GM12878 (cell line): ENCODE data around the gene TBC1D9B. TPM values are rescaled to one million over a fixed set of nuclear protein-coding genes. Genes with fewer than 3 reads are reported as not detected.
A peak's percentile ranks its signal among the peaks of the same experiment; 100 is the strongest.

Source experiments
- ATAC-seq: fragments of 200-7000 bp; cut with Tn5 transposase; 3 replicates; pipeline ENCODE4 v1.9.1; 2020; ENCODE audit warnings: mild to moderate bottlenecking, moderate library complexity
- BruUV-seq: library from RNA; stranded (reverse); fragments of 400-500 nt; replicated peaks from 2 replicates; lab custom pipeline; 2021; lab: Mats Ljungman, UMichigan
- CTCF ChIA-PET: fragments of 300-600 bp; sonication (Branson Sonifier 250); formaldehyde crosslinking; extraction: SDS; loops from one replicate; lab custom pipeline; 2021; ENCODE audit warnings: inconsistent platforms; lab: Yijun Ruan, JAX
- POLR2A ChIA-PET: fragments of 350-600 bp; formaldehyde crosslinking; extraction: SDS; loops from one replicate; lab custom pipeline; 2021; ENCODE audit warnings: inconsistent platforms; lab: Charles Lee
- RAD21 ChIA-PET: fragments of 300-600 bp; sonication (Branson Sonifier 250); formaldehyde crosslinking; loops from one replicate; lab custom pipeline; 2023; ENCODE audit warnings: antibody characterized with exemption; ENCODE audit not compliant: unreplicated experiment; lab: Charles Lee
- SMC1A ChIA-PET: fragments of 300-600 bp; sonication (Branson Sonifier 250); formaldehyde crosslinking; loops from one replicate; lab custom pipeline; 2023; ENCODE audit not compliant: unreplicated experiment, uncharacterized antibody; lab: Charles Lee
- DNase-seq: peaks from one replicate; pipeline ENCODE4 v3.0.0-alpha.2; 2011; ENCODE audit warnings: low read depth, low spot score
- FAIRE-seq: peaks from 3 replicates; lab custom pipeline; 2011; peaks lifted over from hg19 to GRCh38; lab: Jason Lieb, UNC
- H2AFZ ChIP-seq: 2 replicates; pipeline ENCODE4 v1.6.0; 2011; ENCODE audit warnings: low read depth, low read length, control low read depth; ENCODE audit not compliant: control insufficient read depth
- H3K27ac ChIP-seq: 2 replicates; pipeline ENCODE4 v1.5.1; 2011; ENCODE audit warnings: control low read depth; ENCODE audit not compliant: control insufficient read depth, insufficient read depth
- H3K27me3 ChIP-seq, 2 experiments: replicated peaks in 1 of 2; 2 replicates each; pipeline versions ENCODE4 v1.6.0 to v1.6.1; 2011; ENCODE audit warnings: low read length in 1 of 2; ENCODE audit not compliant: control insufficient read depth in 2 of 2, insufficient read depth in 2 of 2
- H3K36me3 ChIP-seq, 2 experiments: 2 replicates each; pipeline ENCODE4 v1.5.1; 2011; ENCODE audit warnings: low read length in 1 of 2; ENCODE audit not compliant: control insufficient read depth in 2 of 2, insufficient read depth in 2 of 2
- H3K4me1 ChIP-seq: 2 replicates; pipeline ENCODE4 v1.6.1; 2011; ENCODE audit warnings: mild to moderate bottlenecking, low read length, moderate library complexity, mixed read lengths; ENCODE audit not compliant: control insufficient read depth, insufficient read depth
- H3K4me2 ChIP-seq: 2 replicates; pipeline ENCODE4 v1.6.0; 2011; ENCODE audit warnings: control low read depth; ENCODE audit not compliant: control insufficient read depth, insufficient read depth
- H3K4me3 ChIP-seq: fragments of 200-600 bp; sonication (generic); 2 replicates; pipeline ENCODE4 v1.5.1; 2016
- H3K79me2 ChIP-seq: 2 replicates; pipeline ENCODE4 v1.6.0; 2011; ENCODE audit warnings: low read length; ENCODE audit not compliant: control insufficient read depth, insufficient read depth
- H3K9ac ChIP-seq: 2 replicates; pipeline ENCODE4 v1.8.0; 2011; ENCODE audit warnings: low read length, control low read depth, mixed read lengths; ENCODE audit not compliant: control insufficient read depth, insufficient read depth
- H3K9me3 ChIP-seq: replicated peaks from 3 replicates; pipeline ENCODE4 v1.5.1; 2011; ENCODE audit warnings: mild to moderate bottlenecking, low read length; ENCODE audit not compliant: control insufficient read depth, insufficient read depth
- H4K20me1 ChIP-seq: 2 replicates; pipeline ENCODE4 v1.6.0; 2011; ENCODE audit not compliant: control insufficient read depth, insufficient read depth
- BACH1 ChIP-seq: fragments of 450-650 bp; IDR thresholded peaks from 2 replicates; pipeline ENCODE4 v1.6.1; 2017; ENCODE audit warnings: mild to moderate bottlenecking, borderline replicate concordance
- BHLHE40 ChIP-seq, 2 experiments: fragments of 450-650 bp in 1 of 2; IDR thresholded peaks; 2 replicates each; pipeline ENCODE4 v1.6.1; 2011 to 2017; ENCODE audit warnings: low read depth in 2 of 2, borderline replicate concordance in 1 of 2, improper control_type of control experiment in 1 of 2, low read length in 1 of 2, mild to moderate bottlenecking in 1 of 2
- CHD4 ChIP-seq: fragments of 200-600 bp; sonication (generic); IDR thresholded peaks from 2 replicates; pipeline ENCODE4 v1.6.1; 2016; ENCODE audit warnings: mild to moderate bottlenecking
- CTCF ChIP-seq, 3 experiments: IDR thresholded peaks in 2 of 3; conservative IDR thresholded peaks in 1 of 3; 2 replicates each; pipeline ENCODE4 v1.5.1; 2011; ENCODE audit warnings: low read depth in 3 of 3, low read length in 3 of 3, mild to moderate bottlenecking in 3 of 3, control low read depth in 2 of 3, moderate library complexity in 2 of 3, inconsistent platforms in 1 of 3, mixed read lengths in 1 of 3; ENCODE audit not compliant: control insufficient read depth in 2 of 3, insufficient read depth in 1 of 3; ENCODE audit errors: extremely low read depth in 1 of 3
- IRF4 ChIP-seq: IDR thresholded peaks from 2 replicates; pipeline ENCODE4 v1.6.1; 2011; ENCODE audit warnings: low read depth, low read length
- KLF5 ChIP-seq: fragments of 450-650 bp; IDR thresholded peaks from 2 replicates; pipeline ENCODE4 v1.6.1; 2014; ENCODE audit warnings: mild to moderate bottlenecking; ENCODE audit not compliant: partially characterized antibody
- MYC ChIP-seq: IDR thresholded peaks from 2 replicates; pipeline ENCODE4 v1.6.1; 2011; ENCODE audit warnings: mild to moderate bottlenecking, low read length, moderate library complexity, inconsistent platforms; ENCODE audit not compliant: insufficient read depth, insufficient replicate concordance, insufficient read length, severe bottlenecking
- PBX3 ChIP-seq: IDR thresholded peaks from 2 replicates; pipeline ENCODE4 v1.6.1; 2011; ENCODE audit warnings: mild to moderate bottlenecking, low read depth, low read length, moderate library complexity; ENCODE audit not compliant: insufficient replicate concordance
- POLR2AphosphoS5 ChIP-seq: IDR thresholded peaks from 2 replicates; pipeline ENCODE4 v1.6.1; 2011; ENCODE audit warnings: mild to moderate bottlenecking, low read length, inconsistent platforms
- RB1 ChIP-seq: fragments of 450-650 bp; formaldehyde crosslinking; IDR thresholded peaks from 2 replicates; pipeline ENCODE4 v1.6.1; 2017; ENCODE audit warnings: mild to moderate bottlenecking, borderline replicate concordance
- RFX5 ChIP-seq: IDR thresholded peaks from 2 replicates; pipeline ENCODE4 v1.6.1; 2011; ENCODE audit warnings: low read depth, low read length, improper control_type of control experiment
- SP1 ChIP-seq: IDR thresholded peaks from one replicate; pipeline ENCODE4 v1.6.1; 2011; ENCODE audit warnings: low read depth, low read length
- SPI1 ChIP-seq: IDR thresholded peaks from 2 replicates; pipeline ENCODE4 v1.6.1; 2011; ENCODE audit warnings: low read depth, mild to moderate bottlenecking, low read length, moderate library complexity, borderline replicate concordance; ENCODE audit not compliant: insufficient read depth
- SREBF2 ChIP-seq: IDR thresholded peaks from 2 replicates; pipeline ENCODE4 v1.6.1; 2012; ENCODE audit warnings: mild to moderate bottlenecking, low read length
- SRF ChIP-seq, 2 experiments: IDR thresholded peaks; 2 replicates each; pipeline ENCODE4 v1.6.1; 2011; ENCODE audit warnings: low read depth in 2 of 2, low read length in 2 of 2, mild to moderate bottlenecking in 1 of 2, moderate library complexity in 1 of 2
- ZBTB11 ChIP-seq: fragments of 450-650 bp; formaldehyde crosslinking; IDR thresholded peaks from 2 replicates; pipeline ENCODE4 v1.5.0; 2022; ENCODE audit warnings: mild to moderate bottlenecking, missing genetic modification characterization
- WGBS: methylation state at CpG from one replicate; pipeline ENCODE4 v1.1.6; 2016; ENCODE audit warnings: low lambda C conversion rate; ENCODE audit not compliant: insufficient replicate concordance, insufficient coverage; ENCODE audit errors: missing lambda C conversion rate; 5-methylcytosine and 5-hydroxymethylcytosine counted together
- in situ Hi-C: fragments of 300-500 bp; cut with MboI; formaldehyde crosslinking; loops from 9 replicates; pipeline ENCODE4 v1.14.3; 2018; ENCODE audit warnings: mixed read lengths
- intact Hi-C: fragments of 100-400 bp; cut with micrococcal nuclease; formaldehyde crosslinking; loops from one replicate; pipeline ENCODE4 v1.14.2; 2022; ENCODE audit not compliant: unreplicated experiment
- polyA plus RNA-seq, 11 experiments: library from polyadenylated mRNA; depleted of rRNA in 4 of 11; unstranded in 6 of 11; stranded (reverse) in 5 of 11; fragments of >200 nt; fragmentation: Nextera tagmentation in 4 of 11; fragmentation: Illumina TruSeq in 1 of 11; extraction: Ambion mirVana in 4 of 11; extraction: Trizol in 1 of 11; gene quantifications; 1 replicate in 1 of 11; 2 replicates in 10 of 11; pipeline versions ENCODE4 v1.2.1 to v1.2.3, GENCODE V29; 2011 to 2016; ENCODE audit warnings: inconsistent platforms in 2 of 11, missing spikeins in 2 of 11, low read depth in 1 of 11
- total RNA-seq, 4 experiments: library from RNA; depleted of rRNA in 3 of 4; stranded (reverse); fragments of >200 nt in 3 of 4; fragmentation: Illumina TruSeq in 1 of 4; extraction: Trizol in 1 of 4; gene quantifications; 2 replicates each; pipeline versions ENCODE4 v1.2.1 to v1.2.3, GENCODE V29; 2013 to 2021

Gene TBC1D9B
- total and polyA plus RNA-seq, 10 of the 15 experiments (the other 5 are each of a cell fraction or from before 2014, with no cell fraction given) = 4.0 to 74.2 (median 34.6) TPM

DNA sequence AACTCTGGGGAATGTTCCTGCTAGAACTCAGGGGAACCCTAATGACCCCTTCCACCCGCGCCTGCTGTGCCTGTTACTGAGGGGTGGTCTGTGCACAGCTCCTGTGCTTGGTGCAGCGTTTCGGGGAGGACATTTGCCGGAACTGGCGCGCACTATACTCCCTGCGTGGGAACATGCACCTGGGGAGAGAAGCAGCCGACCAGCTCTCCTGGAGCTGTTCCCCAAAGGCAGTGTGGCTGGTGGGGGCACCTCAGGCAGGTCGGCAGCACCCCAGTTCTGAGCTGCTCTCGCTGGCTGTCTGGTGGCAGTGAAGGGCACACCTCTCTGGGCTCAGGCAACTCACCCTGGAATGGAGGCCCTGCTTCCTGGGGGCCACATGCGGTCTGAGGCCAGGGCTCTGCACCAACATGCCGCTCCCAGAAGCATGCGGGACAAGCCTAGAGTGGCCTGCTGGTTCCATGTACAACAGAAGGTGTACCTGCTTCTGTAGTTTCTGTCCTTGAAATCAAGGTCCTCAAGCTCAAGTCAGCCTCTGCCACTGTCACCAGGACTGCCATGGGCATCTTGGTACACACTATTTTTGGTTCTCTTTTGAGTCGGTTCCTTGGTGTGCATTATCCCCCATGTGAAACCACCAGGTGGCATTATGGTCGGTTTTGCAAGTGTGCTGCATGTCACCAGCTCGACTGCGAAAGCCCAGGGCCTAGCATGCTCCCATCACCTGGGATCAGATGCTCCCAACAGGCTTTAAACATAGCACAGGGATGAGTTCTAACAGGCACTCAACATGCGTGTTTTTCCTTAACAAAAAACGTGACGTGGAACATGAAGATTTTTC, 41.2 kb downstream of the TBC1D9B start:
- peaks cover 7 to 13% of the 10 kb centered on the region in 2 experiments; a peak in 3 of 4 replicates for H3K36me3 ChIP-seq
- no peaks in the 10 kb centered on the region for H3K79me2 ChIP-seq
- ATAC-seq (peak; percentile 83), FAIRE-seq (no peak), DNase-seq (peak; percentile 1)
- no peak overlapping the region for H2AFZ ChIP-seq
- no peak overlapping the region for H3K27ac ChIP-seq
- H3K4me2 ChIP-seq = no peak overlapping the region
- ChIA-PET RAD21 (no interaction called here), CTCF (interaction anchor here (1.1 kb wide), 1 partner anchor 65 kb away, joined by 3 read pairs; no protein-coding TSS in a partner anchor), SMC1A (interaction anchor here (1.3 kb wide), 1 partner anchor 109 kb away, joined by 3 read pairs; no protein-coding TSS in a partner anchor), POLR2A (interaction anchor here (0.5 kb wide), 1 partner anchor 54 kb away, joined by 3 read pairs; no protein-coding TSS in a partner anchor)
- H3K4me3 ChIP-seq = no peak overlapping the region
- H3K27me3 ChIP-seq = no peaks in the 10 kb centered on the region
- 87% methylated on average over 21 of the region's 21 CpGs for WGBS
- BruUV-seq = no TSS peak
- no peaks in the 10 kb centered on the region for H3K4me1 ChIP-seq
- H3K9me3 ChIP-seq = no peaks in the 10 kb centered on the region; the same call in 1 of the 3 replicates
- no peak overlapping the region for H3K9ac ChIP-seq
- in situ Hi-C loops = no loop called here
- no peaks in the 10 kb centered on the region for H4K20me1 ChIP-seq
- intact Hi-C loops = no loop called here
- TF ChIP-seq BACH1 (no peak), MYC (no peak), BHLHE40 (IDR thresholded peaks at IDR 0.05; ENCODE audit: borderline replicate concordance in 1 of 2, low read depth in 2 of 2, low read length in 1 of 2) (no peak), SRF (IDR thresholded peaks at IDR 0.05; ENCODE audit: low read depth in 2 of 2, low read length in 2 of 2) (no peak), RFX5 (no peak), SREBF2 (no peak), SPI1 (no peak), KLF5 (no peak), CHD4 (no peak), POLR2AphosphoS5 (0 out of 2 replicates have a peak, but pooled peaks have one; percentile 12), CTCF (IDR thresholded peaks at IDR 0.05 in 2 of 3, conservative IDR thresholded peaks at IDR 0.05 in 1 of 3; ENCODE audit: control insufficient read depth in 2 of 3, extremely low read depth in 1 of 3, insufficient read depth in 1 of 3, low read depth in 3 of 3, low read length in 3 of 3) (peak; percentile 32 to 42 (median 38); a peak in 3 of 6 replicates), SP1 (no peak), RB1 (no peak), ZBTB11 (CRISPR knock-in tag) (no peak), PBX3 (no peak), IRF4 (peak; percentile 96)
